Keratinocyte (primary cell): ENCODE data around the gene LINC01488. TPM values are rescaled to one million over a fixed set of nuclear protein-coding genes. Genes with fewer than 3 reads are reported as not detected.

Experiments used
- DNase-seq: peaks from one replicate; pipeline ENCODE4 v3.0.0-alpha.2; 2011; ENCODE audit warnings: low read depth, missing footprints, low spot score
- FAIRE-seq: peaks from 2 replicates; lab custom pipeline; 2011; peaks lifted over from hg19 to GRCh38; lab: Jason Lieb, UNC
- H2AFZ ChIP-seq: 2 replicates; pipeline ENCODE4 v1.6.0; 2012; ENCODE audit warnings: low read length, control low read depth, inconsistent platforms; ENCODE audit not compliant: control insufficient read depth
- H3K27ac ChIP-seq: 2 replicates; pipeline ENCODE4 v1.5.1; 2011; ENCODE audit warnings: low read length; ENCODE audit not compliant: control insufficient read depth, insufficient read depth
- H3K27me3 ChIP-seq: 3 replicates; pipeline ENCODE4 v1.6.0; 2011; ENCODE audit warnings: low read length; ENCODE audit not compliant: control insufficient read depth, insufficient read depth; ENCODE audit errors: extremely low read depth
- H3K36me3 ChIP-seq, 2 experiments: 2 replicates in 1 of 2; 3 replicates in 1 of 2; pipeline ENCODE4 v1.5.1; 2011; ENCODE audit warnings: low read length in 2 of 2, mild to moderate bottlenecking in 1 of 2; ENCODE audit not compliant: control insufficient read depth in 2 of 2, insufficient read depth in 2 of 2; ENCODE audit errors: extremely low read depth in 1 of 2
- H3K4me1 ChIP-seq: 3 replicates; pipeline ENCODE4 v1.5.1; 2011; ENCODE audit warnings: low read length; ENCODE audit not compliant: control insufficient read depth, insufficient read depth; ENCODE audit errors: extremely low read depth
- H3K4me2 ChIP-seq: 3 replicates; pipeline ENCODE4 v1.6.0; 2011; ENCODE audit warnings: low read depth, low read length; ENCODE audit not compliant: control insufficient read depth, insufficient read depth; ENCODE audit errors: extremely low read depth
- H3K4me3 ChIP-seq, 3 experiments: fragments of 200-600 bp in 1 of 3; sonication (generic) in 1 of 3; 2 replicates in 2 of 3; 3 replicates in 1 of 3; pipeline ENCODE4 v1.5.1; 2011 to 2016; ENCODE audit warnings: low read length in 3 of 3, mild to moderate bottlenecking in 3 of 3, control low read depth in 2 of 3, inconsistent platforms in 1 of 3, low read depth in 1 of 3, mixed read lengths in 1 of 3, mixed run types in 1 of 3, moderate library complexity in 1 of 3; ENCODE audit not compliant: control insufficient read depth in 2 of 3, insufficient read depth in 2 of 3; ENCODE audit errors: extremely low read depth in 1 of 3
- H3K79me2 ChIP-seq: 2 replicates; pipeline ENCODE4 v1.6.0; 2012; ENCODE audit warnings: low read length; ENCODE audit not compliant: control insufficient read depth, insufficient read depth
- H3K9ac ChIP-seq: 3 replicates; pipeline ENCODE4 v1.6.0; 2011; ENCODE audit warnings: low read length; ENCODE audit not compliant: control insufficient read depth, insufficient read depth; ENCODE audit errors: extremely low read depth
- H3K9me1 ChIP-seq: 3 replicates; pipeline ENCODE4 v1.6.0; 2011; ENCODE audit warnings: low read length; ENCODE audit not compliant: control insufficient read depth, insufficient read depth; ENCODE audit errors: extremely low read depth
- H3K9me3 ChIP-seq: 2 replicates; pipeline ENCODE4 v1.5.1; 2012; ENCODE audit warnings: low read depth, low read length; ENCODE audit not compliant: control insufficient read depth
- H4K20me1 ChIP-seq: 3 replicates; pipeline ENCODE4 v1.6.0; 2011; ENCODE audit warnings: low read length; ENCODE audit not compliant: control insufficient read depth, insufficient read depth; ENCODE audit errors: extremely low read depth
- EZH2 ChIP-seq: IDR thresholded peaks from one replicate; pipeline ENCODE4 v1.6.1; 2012; ENCODE audit warnings: inconsistent platforms, mild to moderate bottlenecking, low read length, moderate library complexity
- dilution Hi-C: fragments of 300-500 bp; cut with MboI; formaldehyde crosslinking; loops from one replicate; pipeline ENCODE4 v1.7.0; 2020; ENCODE audit warnings: low sequenced_read_pairs; ENCODE audit not compliant: extremely low pct_ligation_motif_present
- polyA plus RNA-seq, 5 experiments: library from polyadenylated mRNA; depleted of rRNA in 3 of 5; stranded (reverse) in 3 of 5; stranded (forward) in 1 of 5; unstranded in 1 of 5; fragments of >200 nt; gene quantifications; 1 replicate in 1 of 5; 2 replicates in 3 of 5; 3 replicates in 1 of 5; pipeline versions ENCODE4 v1.2.1 to v1.2.3, GENCODE V29; 2011 to 2012; ENCODE audit warnings: missing spikeins in 2 of 5, low read depth in 1 of 5, low replicate concordance in 1 of 5
- TF ChIP-seq, protein P1 (sequence below), 3 experiments: IDR thresholded peaks in 1 of 3; conservative IDR thresholded peaks in 1 of 3; optimal IDR thresholded peaks in 1 of 3; 2 replicates in 2 of 3; 3 replicates in 1 of 3; pipeline versions ENCODE3 to v1.5.1; 2011; ENCODE audit warnings: low read length in 3 of 3, mild to moderate bottlenecking in 3 of 3, moderate library complexity in 2 of 3, control low read depth in 1 of 3, inconsistent platforms in 1 of 3; ENCODE audit not compliant: insufficient read depth in 2 of 3; ENCODE audit errors: extremely low read depth in 1 of 3

Gene LINC01488
- polyA plus RNA-seq, 1 donor (not counting 4 experiments of a cell fraction or from before 2014, with no cell fraction given) = not detected

GRCh38 chr11:69516526-69516925, 35.1 kb downstream of the LINC01488 start:
- no peak for TF ChIP-seq EZH2
- TF ChIP-seq, protein P1, sequence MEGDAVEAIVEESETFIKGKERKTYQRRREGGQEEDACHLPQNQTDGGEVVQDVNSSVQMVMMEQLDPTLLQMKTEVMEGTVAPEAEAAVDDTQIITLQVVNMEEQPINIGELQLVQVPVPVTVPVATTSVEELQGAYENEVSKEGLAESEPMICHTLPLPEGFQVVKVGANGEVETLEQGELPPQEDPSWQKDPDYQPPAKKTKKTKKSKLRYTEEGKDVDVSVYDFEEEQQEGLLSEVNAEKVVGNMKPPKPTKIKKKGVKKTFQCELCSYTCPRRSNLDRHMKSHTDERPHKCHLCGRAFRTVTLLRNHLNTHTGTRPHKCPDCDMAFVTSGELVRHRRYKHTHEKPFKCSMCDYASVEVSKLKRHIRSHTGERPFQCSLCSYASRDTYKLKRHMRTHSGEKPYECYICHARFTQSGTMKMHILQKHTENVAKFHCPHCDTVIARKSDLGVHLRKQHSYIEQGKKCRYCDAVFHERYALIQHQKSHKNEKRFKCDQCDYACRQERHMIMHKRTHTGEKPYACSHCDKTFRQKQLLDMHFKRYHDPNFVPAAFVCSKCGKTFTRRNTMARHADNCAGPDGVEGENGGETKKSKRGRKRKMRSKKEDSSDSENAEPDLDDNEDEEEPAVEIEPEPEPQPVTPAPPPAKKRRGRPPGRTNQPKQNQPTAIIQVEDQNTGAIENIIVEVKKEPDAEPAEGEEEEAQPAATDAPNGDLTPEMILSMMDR (optimal IDR thresholded peaks at IDR 0.05 in 1 of 3, IDR thresholded peaks at IDR 0.05 in 1 of 3, conservative IDR thresholded peaks at IDR 0.05 in 1 of 3; ENCODE audit: extremely low read depth in 1 of 3, insufficient read depth in 2 of 3, low read length in 3 of 3) = no peak
- Histone ChIP-seq H3K9me1 (no peaks in the 10 kb centered on the region), H3K36me3 (no peaks in the 10 kb centered on the region), H4K20me1 (no peaks in the 10 kb centered on the region), H3K27me3 (peaks cover 4% of the 10 kb centered on the region), H3K4me3 (no peak overlapping the region), H2AFZ (no peak overlapping the region), H3K9ac (no peak overlapping the region), H3K4me2 (no peak overlapping the region), H3K79me2 (no peaks in the 10 kb centered on the region), H3K9me3 (peaks cover 2% of the 10 kb centered on the region), H3K4me1 (no peaks in the 10 kb centered on the region), H3K27ac (no peak overlapping the region)
- FAIRE-seq (no peak), DNase-seq (no peak)
- dilution Hi-C loops = no loop called here

GRCh38 chr11:69518081-69518950, 36.9 kb downstream of the LINC01488 start:
- Histone ChIP-seq H3K4me3 (no peak overlapping the region), H3K9ac (no peak overlapping the region), H2AFZ (no peak overlapping the region), H3K4me1 (no peaks in the 10 kb centered on the region), H3K27me3 (peaks cover 4% of the 10 kb centered on the region), H4K20me1 (no peaks in the 10 kb centered on the region), H3K9me3 (peaks cover 2% of the 10 kb centered on the region), H3K27ac (no peak overlapping the region), H3K79me2 (no peaks in the 10 kb centered on the region), H3K9me1 (no peaks in the 10 kb centered on the region), H3K4me2 (no peak overlapping the region), H3K36me3 (no peaks in the 10 kb centered on the region)
- FAIRE-seq = no peak
- dilution Hi-C loops = no loop called here
- no peak for TF ChIP-seq EZH2
- TF ChIP-seq, protein P1 (optimal IDR thresholded peaks at IDR 0.05 in 1 of 3, IDR thresholded peaks at IDR 0.05 in 1 of 3, conservative IDR thresholded peaks at IDR 0.05 in 1 of 3; ENCODE audit: extremely low read depth in 1 of 3, insufficient read depth in 2 of 3, low read length in 3 of 3) = no peak
- DNase-seq = no peak
